ENCODE data around the gene PTPRT.

Gene PTPRT

DNA sequence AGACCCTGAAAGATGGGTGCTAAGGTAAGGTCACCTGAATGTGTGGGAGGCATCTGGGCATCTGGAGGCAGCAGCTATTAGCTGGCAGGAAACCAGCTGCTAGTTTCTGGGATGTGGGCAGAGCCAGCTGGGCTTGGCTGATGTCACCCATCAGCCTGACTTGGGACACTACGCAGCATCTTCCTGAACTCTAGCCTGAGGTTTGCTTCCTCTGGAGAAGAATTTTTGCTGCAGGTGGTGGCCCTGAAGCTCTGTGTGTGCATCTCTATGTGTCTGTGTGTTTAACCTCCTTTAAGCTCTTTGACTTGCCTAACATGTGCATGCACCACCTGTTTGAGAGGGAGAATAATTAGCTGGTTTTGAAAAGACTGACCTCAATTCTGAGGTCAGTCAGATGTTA, 1106.4 kb downstream of the PTPRT start:
- DNase-seq (ENCODE audit: low read depth): no peak
- TF ChIP-seq CTCF (conservative IDR thresholded peaks at IDR 0.05; ENCODE audit: low read length): no peak
- H3K4me3 ChIP-seq (ENCODE audit: low read length): no peak overlapping the region

GRCh38 chr20:42082611-42083010, 1107.1 kb downstream of the PTPRT start:
- H3K4me3 ChIP-seq (ENCODE audit: low read length): no peak overlapping the region
- TF ChIP-seq CTCF (conservative IDR thresholded peaks at IDR 0.05; ENCODE audit: low read length): no peak
- no peak for DNase-seq (ENCODE audit: low read depth)

GRCh38 chr20:42080956-42081355, 1108.8 kb downstream of the PTPRT start:
- DNase-seq (ENCODE audit: low read depth): no peak
- H3K4me3 ChIP-seq (ENCODE audit: low read length): no peak overlapping the region
- no peak for TF ChIP-seq CTCF (conservative IDR thresholded peaks at IDR 0.05; ENCODE audit: low read length)

- TF ChIP-seq CTCF (conservative IDR thresholded peaks at IDR 0.05; ENCODE audit: low read length): no peak
- no peak for DNase-seq (ENCODE audit: low read depth)
- no peak overlapping the region for H3K4me3 ChIP-seq (ENCODE audit: low read length)
Observed at GRCh38 chr20:42074944-42075343, 1114.8 kb downstream of the PTPRT start.

GRCh38 chr20:42067596-42067995, 1122.1 kb downstream of the PTPRT start:
- no peak overlapping the region for H3K4me3 ChIP-seq (ENCODE audit: low read length)
- DNase-seq (ENCODE audit: low read depth): no peak
- TF ChIP-seq CTCF (conservative IDR thresholded peaks at IDR 0.05; ENCODE audit: low read length): no peak

- no peak for TF ChIP-seq CTCF (conservative IDR thresholded peaks at IDR 0.05; ENCODE audit: low read length)
Observed at GRCh38 chr20:42067174-42067573, 1122.5 kb downstream of the PTPRT start.

DNA sequence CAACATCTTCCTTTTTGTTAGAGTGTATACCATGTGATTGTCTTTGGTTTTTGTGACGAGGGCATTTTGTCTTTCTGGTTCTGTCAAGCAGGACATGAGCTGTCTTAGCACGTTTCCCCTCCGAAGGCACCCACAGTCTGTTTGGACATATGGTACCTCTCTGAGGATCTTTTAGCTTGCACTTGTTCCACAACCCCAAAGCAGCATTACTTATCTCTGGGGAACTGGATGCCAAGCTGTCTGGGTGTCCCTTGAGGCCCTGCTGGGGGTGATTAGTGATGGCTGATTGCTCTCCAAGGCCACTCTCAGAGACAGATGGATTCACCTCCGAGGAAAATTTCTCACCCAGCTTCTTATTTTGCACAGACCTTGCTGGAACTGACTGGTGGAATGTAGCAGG, 1126.6 kb downstream of the PTPRT start:
- no peak for TF ChIP-seq CTCF (conservative IDR thresholded peaks at IDR 0.05; ENCODE audit: low read length)
- DNase-seq (ENCODE audit: low read depth): no peak
- no peak overlapping the region for H3K4me3 ChIP-seq (ENCODE audit: low read length)

More at GRCh38 chr20:42067174-42067573, 1122.5 kb downstream of the PTPRT start:
- DNase-seq (ENCODE audit: low read depth): no peak
- no peak overlapping the region for H3K4me3 ChIP-seq (ENCODE audit: low read length)

Data from AG10803 (cell line).